Upper lobe of right lung (tissue), 1 donor: ENCODE results near the gene STX4. TPM values are rescaled to one million over a fixed set of nuclear protein-coding genes. Genes with fewer than 3 reads are reported as not detected.
A peak's percentile ranks its signal among the peaks of the same experiment; 100 is the strongest.

ENCODE experiments used
- ATAC-seq: fragments of 200-7000 bp; cut with Tn5 transposase; one replicate; pipeline ENCODE4 v1.9.1; 2020; ENCODE audit warnings: mild to moderate bottlenecking, moderate library complexity
- DNase-seq: peaks from one replicate; pipeline ENCODE4 v3.0.0-alpha.2; 2020
- H3K27ac ChIP-seq: fragments of 200-600 bp; one replicate; pipeline ENCODE4 v1.8.0; 2022
- H3K27me3 ChIP-seq: fragments of 200-600 bp; one replicate; pipeline ENCODE4 v1.8.0; 2022; ENCODE audit warnings: mild to moderate bottlenecking
- H3K36me3 ChIP-seq: fragments of 200-600 bp; one replicate; pipeline ENCODE4 v1.8.0; 2022
- H3K4me1 ChIP-seq: fragments of 200-600 bp; one replicate; pipeline ENCODE4 v1.8.0; 2022
- H3K4me3 ChIP-seq: fragments of 200-600 bp; one replicate; pipeline ENCODE4 v1.8.0; 2022; ENCODE audit warnings: mild to moderate bottlenecking
- H3K9me3 ChIP-seq: fragments of 200-600 bp; one replicate; pipeline ENCODE4 v1.8.0; 2022
- CTCF ChIP-seq: fragments of 200-600 bp; IDR thresholded peaks from one replicate; pipeline ENCODE4 v1.8.0; 2022; ENCODE audit warnings: antibody characterized with exemption
- intact Hi-C: fragments of 100-400 bp; cut with DNase I; formaldehyde crosslinking; loops from one replicate; pipeline ENCODE4 v1.11.0; 2022
- total RNA-seq: library from RNA; stranded (reverse); fragmentation: NEBNext Ultra II Directional; extraction: Animal tissue kit (Norgen Biotek cat#: 25700); gene quantifications from one replicate; pipeline ENCODE4 v1.2.1, GENCODE V29; 2021
- donor health status: DM: no; HTN: yes; CAD: no; lungs with severe emphysema.

The STX4 gene
- total RNA-seq, 1 donor from 2014 or later = 91.7 TPM

GRCh38 chr16:31043352-31043751, 10.0 kb downstream of the STX4 start:
- Histone ChIP-seq H3K27ac (no peak overlapping the region), H3K9me3 (no peaks in the 10 kb centered on the region), H3K4me3 (no peak overlapping the region), H3K27me3 (no peaks in the 10 kb centered on the region), H3K4me1 (no peaks in the 10 kb centered on the region), H3K36me3 (peaks cover 41% of the 10 kb centered on the region)
- intact Hi-C loops = no loop called here
- DNase-seq (no peak), ATAC-seq (no peak)
- TF ChIP-seq CTCF = no peak

DNA sequence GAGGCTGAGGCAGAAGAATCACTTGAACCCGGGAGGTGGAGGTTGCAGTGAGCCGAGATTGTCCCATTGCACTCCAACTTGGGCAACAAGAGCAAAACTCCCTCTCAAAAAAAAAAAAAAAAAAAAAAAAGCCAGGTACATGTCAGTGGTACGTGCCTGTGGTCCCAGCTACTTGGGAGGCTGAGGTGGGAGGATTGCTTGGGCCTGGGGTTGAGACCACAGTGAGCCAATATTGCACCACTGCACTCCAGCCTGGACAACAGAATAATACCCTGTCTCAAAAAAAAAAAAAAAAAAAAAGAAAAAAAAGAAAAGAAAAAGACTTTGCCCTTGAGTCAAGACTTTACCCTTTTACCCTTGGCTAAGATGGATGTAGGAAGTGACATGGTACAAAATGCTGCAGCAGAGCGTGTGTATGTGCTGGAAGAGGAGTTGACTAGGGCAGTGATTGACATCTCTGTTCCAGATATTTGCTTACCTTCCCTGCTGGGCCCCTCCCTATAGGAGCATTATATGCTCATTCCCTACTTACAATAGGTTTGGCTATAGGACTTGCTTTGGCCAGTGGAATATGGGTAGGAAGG, 10.6 kb downstream of the STX4 start:
- ATAC-seq (no peak), DNase-seq (no peak)
- H3K9me3 ChIP-seq = no peaks in the 10 kb centered on the region
- no peak overlapping the region for H3K27ac ChIP-seq
- intact Hi-C loops = no loop called here
- H3K27me3 ChIP-seq = no peaks in the 10 kb centered on the region
- no peak for TF ChIP-seq CTCF
- no peaks in the 10 kb centered on the region for H3K4me1 ChIP-seq
- no peak overlapping the region for H3K4me3 ChIP-seq
- peaks cover 34% of the 10 kb centered on the region for H3K36me3 ChIP-seq

DNA sequence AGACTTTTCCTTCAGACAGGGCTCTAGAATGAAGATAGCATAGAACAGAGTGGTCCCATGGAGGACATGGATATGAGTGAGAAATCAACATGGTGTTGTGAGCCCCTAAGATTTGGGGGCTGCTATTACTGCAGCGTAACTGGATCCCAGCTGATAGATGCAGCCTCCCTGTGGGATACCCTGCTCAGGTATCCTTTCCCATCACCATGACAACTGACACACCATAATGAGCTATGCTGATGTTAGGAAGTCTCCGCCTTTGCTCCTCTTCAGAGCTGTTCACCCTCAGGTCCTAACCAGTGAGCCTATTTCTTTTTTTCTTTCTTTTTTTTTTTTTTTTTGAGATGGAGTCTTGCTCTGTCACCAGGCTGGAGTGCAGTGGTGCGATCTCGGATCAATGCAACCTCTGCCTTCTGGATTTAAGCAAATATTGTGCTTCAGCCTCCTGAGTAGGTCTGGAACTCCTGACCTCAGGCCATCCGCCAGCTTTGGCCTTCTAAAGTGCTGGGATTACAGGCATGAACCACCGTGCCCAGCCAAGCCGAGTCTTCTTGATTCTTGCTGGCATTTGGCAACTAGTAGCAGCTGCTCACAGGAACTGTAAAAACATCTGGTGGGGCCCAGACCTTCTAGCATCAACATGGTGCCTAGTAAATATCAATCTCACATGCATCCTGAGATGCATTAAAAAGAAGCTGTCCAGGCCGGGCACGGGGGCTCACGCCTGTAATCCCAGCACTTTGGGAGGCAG, 17.1 kb downstream of the STX4 start:
- no peaks in the 10 kb centered on the region for H3K36me3 ChIP-seq
- H3K4me1 ChIP-seq = no peaks in the 10 kb centered on the region
- intact Hi-C loops = no loop called here
- no peak for TF ChIP-seq CTCF
- DNase-seq (no peak), ATAC-seq (no peak)
- H3K27me3 ChIP-seq = no peaks in the 10 kb centered on the region
- no peak overlapping the region for H3K27ac ChIP-seq
- H3K4me3 ChIP-seq = no peak overlapping the region
- no peaks in the 10 kb centered on the region for H3K9me3 ChIP-seq

GRCh38 chr16:31052114-31052513, 18.8 kb downstream of the STX4 start:
- H3K9me3 ChIP-seq = no peaks in the 10 kb centered on the region
- peak; percentile 96 for ATAC-seq
- DNase-seq = no peak
- no peak for TF ChIP-seq CTCF
- intact Hi-C loops = no loop called here
- no peak overlapping the region for H3K4me3 ChIP-seq
- no peaks in the 10 kb centered on the region for H3K27me3 ChIP-seq
- no peaks in the 10 kb centered on the region for H3K4me1 ChIP-seq
- no peak overlapping the region for H3K27ac ChIP-seq
- no peaks in the 10 kb centered on the region for H3K36me3 ChIP-seq

- Histone ChIP-seq H3K4me1 (no peaks in the 10 kb centered on the region), H3K36me3 (peaks cover 5% of the 10 kb centered on the region), H3K9me3 (no peaks in the 10 kb centered on the region), H3K27me3 (no peaks in the 10 kb centered on the region), H3K4me3 (no peak overlapping the region), H3K27ac (no peak overlapping the region)
- TF ChIP-seq CTCF = no peak
- ATAC-seq (no peak), DNase-seq (no peak)
- intact Hi-C loops = no loop called here
Measured at GRCh38 chr16:31055613-31056012, 22.3 kb downstream of the STX4 start.
